ENCODE results near the gene CA9. TPM values are rescaled to one million over a fixed set of nuclear protein-coding genes. Genes with fewer than 3 reads are reported as not detected.

CA9 gene
- total and polyA plus RNA-seq, 2 experiments from 2014 or later: 2.3 to 4.3 TPM

GRCh38 chr9:35658968-35659220 is 14.8 kb upstream of the CA9 start:
- H3F3A ChIP-seq (ENCODE audit: insufficient read depth): peaks cover 26% of the 10 kb centered on the region
- peaks cover 5% of the 10 kb centered on the region; the same call in 1 of the 2 replicates for H3K36me3 ChIP-seq (ENCODE audit: low read depth)
- H2AFZ ChIP-seq: peak overlapping the region; percentile 68; the same call in 1 of the 2 replicates
- H3K9me2 ChIP-seq (ENCODE audit: insufficient read depth): no peaks in the 10 kb centered on the region
- H3K9ac ChIP-seq: peak overlapping the region; percentile 89
- H3K4me3 ChIP-seq: peak overlapping the region; percentile 90
- H3K4me1 ChIP-seq (ENCODE audit: insufficient read depth): peaks cover 18% of the 10 kb centered on the region
- in situ Hi-C loops (cut with MboI): no loop called here
- H3K27me3 ChIP-seq (replicated peaks; ENCODE audit: insufficient read depth): no peaks in the 10 kb centered on the region
- H3K27ac ChIP-seq: peak overlapping the region; percentile 98
- H3K9me3 ChIP-seq (ENCODE audit: low read depth): no peaks in the 10 kb centered on the region
- peak overlapping the region; percentile 97 for H3K4me2 ChIP-seq (ENCODE audit: unreplicated experiment)
- TF ChIP-seq EZH2 (IDR thresholded peaks at IDR 0.05; ENCODE audit: insufficient read depth, poor library complexity, severe bottlenecking) (no peak), EZH2phosphoT487 (IDR thresholded peaks at IDR 0.05; ENCODE audit: insufficient read depth, low read depth) (no peak)
- 0% methylated on average over 2 of the region's 2 CpGs for WGBS, 2 experiments (ENCODE audit: low coverage in 1 of 2, low lambda C conversion rate in 2 of 2, missing lambda C conversion rate in 2 of 2)
- H4K20me1 ChIP-seq (ENCODE audit: insufficient read depth): no peaks in the 10 kb centered on the region
- H3K79me2 ChIP-seq (ENCODE audit: insufficient read depth): peaks cover 18% of the 10 kb centered on the region; the same call in 1 of the 2 replicates
- peak; percentile 85 for DNase-seq

- Histone ChIP-seq H3K4me3 (peak overlapping the region; percentile 90), H3K27me3 (replicated peaks; ENCODE audit: insufficient read depth) (no peaks in the 10 kb centered on the region), H3K79me2 (ENCODE audit: insufficient read depth) (peaks cover 18% of the 10 kb centered on the region; the same call in 1 of the 2 replicates), H3K9ac (peak overlapping the region; percentile 89), H3K36me3 (ENCODE audit: low read depth) (peaks cover 5% of the 10 kb centered on the region; the same call in 1 of the 2 replicates), H3F3A (ENCODE audit: insufficient read depth) (peaks cover 30% of the 10 kb centered on the region), H3K27ac (peak overlapping the region; percentile 98), H2AFZ (no peak overlapping the region), H3K4me1 (ENCODE audit: insufficient read depth) (peaks cover 18% of the 10 kb centered on the region), H3K4me2 (ENCODE audit: unreplicated experiment) (peak overlapping the region; percentile 97), H4K20me1 (ENCODE audit: insufficient read depth) (no peaks in the 10 kb centered on the region), H3K9me3 (ENCODE audit: low read depth) (no peaks in the 10 kb centered on the region), H3K9me2 (ENCODE audit: insufficient read depth) (no peaks in the 10 kb centered on the region)
- in situ Hi-C loops (cut with MboI): no loop called here
- peak; percentile 80 for DNase-seq
- TF ChIP-seq EZH2phosphoT487 (IDR thresholded peaks at IDR 0.05; ENCODE audit: insufficient read depth, low read depth) (no peak), EZH2 (IDR thresholded peaks at IDR 0.05; ENCODE audit: insufficient read depth, poor library complexity, severe bottlenecking) (no peak)
- 17 to 25% methylated on average over 3 of the region's 3 CpGs for WGBS, 2 experiments (ENCODE audit: low coverage in 1 of 2, low lambda C conversion rate in 2 of 2, missing lambda C conversion rate in 2 of 2)
These were observed 14.4 kb upstream of the CA9 start for GRCh38 chr9:35659340-35659739.

GRCh38 chr9:35660966-35661415 is 12.7 kb upstream of the CA9 start:
- WGBS, 2 experiments (ENCODE audit: low coverage in 1 of 2, low lambda C conversion rate in 2 of 2, missing lambda C conversion rate in 2 of 2): 60 to 63% methylated on average over 9 of the region's 9 CpGs
- Histone ChIP-seq H3K4me3 (no peak overlapping the region), H3K9me3 (ENCODE audit: low read depth) (no peaks in the 10 kb centered on the region), H3K4me2 (ENCODE audit: unreplicated experiment) (no peak overlapping the region), H3F3A (ENCODE audit: insufficient read depth) (peaks cover 32% of the 10 kb centered on the region), H3K9ac (no peak overlapping the region), H3K9me2 (ENCODE audit: insufficient read depth) (no peaks in the 10 kb centered on the region), H3K27me3 (replicated peaks; ENCODE audit: insufficient read depth) (no peaks in the 10 kb centered on the region), H3K27ac (no peak overlapping the region), H3K36me3 (ENCODE audit: low read depth) (peaks cover 5% of the 10 kb centered on the region; the same call in 1 of the 2 replicates), H2AFZ (no peak overlapping the region), H3K4me1 (ENCODE audit: insufficient read depth) (peaks cover 18% of the 10 kb centered on the region), H3K79me2 (ENCODE audit: insufficient read depth) (peaks cover 18% of the 10 kb centered on the region; the same call in 1 of the 2 replicates), H4K20me1 (ENCODE audit: insufficient read depth) (no peaks in the 10 kb centered on the region)
- DNase-seq: peak; percentile 53
- TF ChIP-seq EZH2phosphoT487 (IDR thresholded peaks at IDR 0.05; ENCODE audit: insufficient read depth, low read depth) (no peak), EZH2 (IDR thresholded peaks at IDR 0.05; ENCODE audit: insufficient read depth, poor library complexity, severe bottlenecking) (no peak)
- in situ Hi-C loops (cut with MboI): no loop called here

- no peaks in the 10 kb centered on the region for H4K20me1 ChIP-seq (ENCODE audit: insufficient read depth)
- in situ Hi-C loops (cut with MboI): no loop called here
These were observed 11.9 kb upstream of the CA9 start for GRCh38 chr9:35661756-35662350.

More at GRCh38 chr9:35661756-35662350, 11.9 kb upstream of the CA9 start:
- Histone ChIP-seq H3K27ac (peak overlapping the region; percentile 3; the same call in 1 of the 2 replicates), H3K36me3 (ENCODE audit: low read depth) (peaks cover 5% of the 10 kb centered on the region; the same call in 1 of the 2 replicates), H3K4me1 (ENCODE audit: insufficient read depth) (peaks cover 15% of the 10 kb centered on the region), H3K9me3 (ENCODE audit: low read depth) (no peaks in the 10 kb centered on the region), H3K9ac (no peak overlapping the region), H3K27me3 (replicated peaks; ENCODE audit: insufficient read depth) (no peaks in the 10 kb centered on the region), H3K4me3 (no peak overlapping the region), H2AFZ (no peak overlapping the region), H3K79me2 (ENCODE audit: insufficient read depth) (peaks cover 18% of the 10 kb centered on the region; the same call in 1 of the 2 replicates), H3F3A (ENCODE audit: insufficient read depth) (peaks cover 32% of the 10 kb centered on the region), H3K9me2 (ENCODE audit: insufficient read depth) (no peaks in the 10 kb centered on the region), H3K4me2 (ENCODE audit: unreplicated experiment) (no peak overlapping the region)
- DNase-seq: no peak
- TF ChIP-seq EZH2 (IDR thresholded peaks at IDR 0.05; ENCODE audit: insufficient read depth, poor library complexity, severe bottlenecking) (no peak), EZH2phosphoT487 (IDR thresholded peaks at IDR 0.05; ENCODE audit: insufficient read depth, low read depth) (no peak)
- WGBS, 2 experiments (ENCODE audit: low coverage in 1 of 2, low lambda C conversion rate in 2 of 2, missing lambda C conversion rate in 2 of 2): 79 to 81% methylated on average over 3 of the region's 3 CpGs
